Stimulated activated CD4-positive, alpha-beta T cell treated with anti-CD3 and anti-CD28 coated beads, Interleukin-15, amount 100 ng/mL, for 48 hours (primary cell): ENCODE data around the gene NPIPB13.
"Not testable (repeated sequence)": the region's sequence is repeated elsewhere in the genome, so short reads cannot be mapped to it uniquely, and the experiment has no call there.

Source experiments
- DNase-seq, 2 donors: peaks; one replicate each; pipeline ENCODE4 v3.0.0-alpha.2; 2020; ENCODE audit warnings: low read depth in 2 of 2

Gene NPIPB13

GRCh38 chr16:30248379-30248778, at the start of gene NPIPB13:
Gene NPIPB13, minus strand, starts transcription at chr16:30248479. Its CDS starts 2,906 bp downstream, at chr16:30245573.
- DNase-seq, result not testable (repeated sequence)

- DNase-seq, result not testable (repeated sequence)
These were observed 34.1 kb upstream of the NPIPB13 start for GRCh38 chr16:30282357-30282756.

DNA sequence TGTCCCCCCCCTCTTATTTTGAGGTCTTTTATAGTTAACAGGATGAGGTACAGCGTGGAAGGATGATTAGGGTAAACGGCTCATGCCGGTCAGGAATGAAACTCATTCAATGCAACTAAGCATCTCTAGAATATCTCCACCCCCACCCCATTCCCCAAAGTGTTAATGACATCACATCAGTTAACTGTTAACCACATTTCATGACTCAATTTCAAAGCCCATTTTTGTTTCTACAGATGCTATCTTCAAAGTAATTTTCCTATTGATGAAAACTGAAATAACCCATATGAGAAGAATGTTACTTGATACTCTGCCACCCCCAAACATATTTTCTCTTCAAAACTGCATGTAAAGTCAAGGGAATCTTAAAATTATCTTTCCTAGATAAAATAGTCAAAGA, 30.2 kb upstream of the NPIPB13 start:
- DNase-seq, result not testable (repeated sequence)

DNA sequence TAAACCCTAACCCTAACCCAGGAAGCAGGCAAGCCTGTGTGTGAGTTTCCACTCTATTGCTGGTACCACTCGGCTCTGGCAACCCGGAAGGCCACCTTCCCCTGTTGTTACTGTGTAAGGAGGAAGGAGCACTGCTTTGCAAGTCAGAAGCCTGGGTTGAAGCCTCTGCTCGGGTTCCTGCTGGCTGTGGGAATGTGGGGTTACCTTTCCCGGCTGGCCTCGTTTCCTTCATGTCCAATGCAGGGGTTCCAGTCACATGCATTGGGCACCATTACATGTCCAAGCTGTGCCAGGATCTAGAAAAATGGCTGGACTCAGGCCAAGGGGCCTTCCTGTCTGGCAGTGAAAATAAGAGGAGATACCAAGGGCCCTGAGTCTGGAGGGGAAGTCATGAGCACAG, 31.2 kb downstream of the NPIPB13 start:
- not testable (repeated sequence) for DNase-seq

GRCh38 chr16:30211414-30211813, 36.9 kb downstream of the NPIPB13 start:
- not testable (repeated sequence) for DNase-seq

DNA sequence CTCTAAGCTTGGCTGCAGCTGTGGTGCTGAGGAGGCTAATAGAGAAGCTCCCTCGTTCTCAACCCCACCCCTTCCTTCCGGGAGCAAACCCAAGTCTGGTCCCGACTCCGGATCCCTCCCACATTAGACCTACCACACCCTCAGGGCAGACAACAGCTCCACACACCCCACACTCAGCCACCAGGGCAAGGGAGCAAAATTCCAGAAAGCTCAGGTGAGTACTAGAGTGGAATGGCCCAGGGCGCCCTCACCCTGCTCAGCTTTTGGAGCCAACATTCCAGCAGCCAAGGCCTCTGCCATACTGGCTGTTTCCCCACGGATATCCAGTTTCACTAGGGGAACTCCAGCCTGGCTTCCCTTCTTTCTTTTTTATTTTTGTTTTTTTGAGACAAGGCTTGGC, 39.2 kb downstream of the NPIPB13 start:
- DNase-seq, result not testable (repeated sequence)

- not testable (repeated sequence) for DNase-seq
These were observed 41.1 kb downstream of the NPIPB13 start for GRCh38 chr16:30207063-30207704.

- not testable (repeated sequence) for DNase-seq
These were observed 42.0 kb downstream of the NPIPB13 start for GRCh38 chr16:30206252-30206651.

DNA sequence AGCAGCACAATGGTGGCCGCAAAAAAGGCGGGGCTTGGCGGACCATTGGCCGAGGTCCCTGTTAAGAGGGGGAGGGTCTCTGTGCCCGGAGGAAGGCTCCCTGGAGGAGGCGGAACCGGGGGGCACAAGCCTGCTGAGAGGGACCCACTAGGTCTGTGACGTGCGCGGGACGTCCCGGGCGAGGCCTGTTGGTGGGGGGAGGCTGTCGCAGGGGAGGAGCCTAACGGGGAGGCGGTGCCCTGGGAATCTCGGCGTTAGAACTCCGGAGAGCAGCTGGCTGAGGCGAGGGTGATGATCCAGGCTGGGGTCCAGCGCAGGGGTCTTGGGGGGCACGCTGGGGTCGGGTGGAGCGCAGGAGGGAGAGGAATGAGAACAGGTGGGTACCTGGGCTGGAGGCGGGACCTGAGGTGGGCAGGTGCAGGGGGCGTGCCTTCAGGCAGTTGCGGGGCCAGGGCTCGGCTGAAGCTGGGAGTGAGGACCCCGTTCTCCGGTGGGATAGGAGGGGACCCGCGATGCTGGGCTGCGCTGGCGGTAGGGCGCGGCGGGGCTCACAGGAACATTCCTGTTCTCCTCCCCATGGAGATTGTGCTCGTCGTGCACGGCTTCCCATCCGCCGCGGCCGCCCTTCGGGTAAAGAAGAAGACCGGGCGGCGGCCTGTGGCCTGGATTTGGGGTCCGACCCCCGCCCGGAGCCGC, 42.6 kb downstream of the NPIPB13 start:
- DNase-seq, result not testable (repeated sequence)

DNA sequence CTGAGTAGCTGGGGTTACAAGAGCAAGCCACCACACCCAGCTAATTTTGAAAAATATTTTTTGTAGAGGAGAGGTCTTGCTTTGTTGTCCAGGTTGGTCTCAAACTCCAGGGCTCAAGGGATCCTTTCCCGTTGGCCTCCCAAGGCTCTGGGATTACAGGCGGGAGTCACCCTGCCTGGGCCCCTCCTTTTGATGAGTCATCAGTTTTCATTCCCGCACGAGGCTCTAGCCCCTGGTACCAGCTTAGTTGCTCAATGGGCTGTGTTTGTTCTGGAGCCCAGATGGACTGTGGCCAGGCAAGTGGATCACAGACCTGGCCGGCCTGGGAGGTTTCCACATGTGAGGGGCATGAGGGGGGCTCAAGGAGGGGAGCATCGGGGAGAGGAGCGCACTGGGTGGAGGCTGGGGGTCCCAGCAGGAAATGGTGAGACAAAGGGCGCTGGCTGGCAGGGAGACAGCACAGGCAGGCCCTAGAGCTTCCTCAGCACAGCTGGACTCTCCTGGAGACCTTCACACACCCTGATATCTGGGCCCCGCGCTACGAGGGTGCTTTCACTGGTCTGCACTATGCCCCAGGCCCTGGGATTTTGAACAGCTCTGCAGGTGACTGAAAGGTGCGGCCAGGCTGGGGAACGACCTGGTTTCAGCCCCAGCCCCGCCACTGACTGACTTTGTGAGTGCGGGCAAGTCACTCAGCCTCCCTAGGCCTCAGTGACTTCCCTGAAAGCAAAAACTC, 48.5 kb downstream of the NPIPB13 start:
- DNase-seq, result not testable (repeated sequence)

DNA sequence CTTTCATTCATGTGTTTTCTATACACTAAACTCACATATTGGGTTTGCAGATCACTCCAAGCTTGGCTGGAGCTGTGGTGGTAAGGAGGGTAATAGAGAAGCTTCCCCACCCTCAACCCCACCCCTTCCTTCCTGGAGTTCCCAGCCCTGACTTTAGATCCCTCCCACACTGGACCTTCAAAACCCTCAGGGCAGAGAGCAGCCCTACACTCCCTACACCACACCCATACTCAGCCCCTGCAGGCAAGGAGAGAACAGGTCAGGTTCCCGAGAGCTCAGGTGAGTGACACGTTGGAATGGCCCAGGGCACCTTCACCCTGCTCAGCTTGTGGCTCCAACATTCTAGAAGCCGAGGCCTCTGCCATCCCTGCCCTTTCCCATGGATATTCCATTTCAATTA, 49.2 kb downstream of the NPIPB13 start, which contains the start of gene SULT1A3:
TSS of gene SULT1A3 (plus strand) at position 207 of the 400 bp plus-strand sequence. CDS start 1,474 bp downstream, outside the sequence.
- DNase-seq, result not testable (repeated sequence)
